ENCODE data around the gene RUNX2. TPM values are rescaled to one million over a fixed set of nuclear protein-coding genes. Genes with fewer than 3 reads are reported as not detected.
A peak's percentile ranks its signal among the peaks of the same experiment; 100 is the strongest.

Gene RUNX2
- total RNA-seq, 3 donors from 2014 or later: 2.7 to 7.3 (median 7.2) TPM

DNA sequence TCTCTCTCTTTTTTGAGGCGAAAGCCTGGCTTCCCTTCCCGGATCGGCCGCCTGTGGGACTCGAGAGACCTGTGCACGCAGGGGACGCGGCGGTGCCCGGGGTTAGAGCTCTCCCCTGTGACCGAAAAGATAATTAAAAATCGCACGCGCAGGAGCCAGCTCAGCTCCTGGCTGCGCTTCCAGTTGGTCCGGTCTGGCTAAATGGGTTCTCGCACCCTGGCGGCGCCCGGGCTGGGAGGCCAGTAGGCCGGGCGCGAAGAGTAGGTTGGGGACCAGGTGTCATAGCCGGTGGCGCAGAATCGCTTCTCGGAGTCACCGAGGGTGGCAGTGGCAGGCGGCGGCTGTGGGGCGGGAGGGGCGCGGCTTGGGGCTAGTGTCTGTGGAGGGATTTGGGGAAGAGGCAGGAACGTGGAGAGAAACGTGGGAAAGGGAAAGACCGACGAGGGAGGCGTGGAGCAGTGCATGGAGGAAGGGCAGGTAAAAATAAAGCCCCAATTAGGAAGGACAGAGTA, 91.5 kb downstream of the RUNX2 start:
- intact Hi-C loops (cut with DNase I; ENCODE audit: low total_unique reads): loop anchor here (10.0 kb wide), 1 partner anchor 425 kb away; no protein-coding TSS in a partner anchor
- TF ChIP-seq, protein P1, sequence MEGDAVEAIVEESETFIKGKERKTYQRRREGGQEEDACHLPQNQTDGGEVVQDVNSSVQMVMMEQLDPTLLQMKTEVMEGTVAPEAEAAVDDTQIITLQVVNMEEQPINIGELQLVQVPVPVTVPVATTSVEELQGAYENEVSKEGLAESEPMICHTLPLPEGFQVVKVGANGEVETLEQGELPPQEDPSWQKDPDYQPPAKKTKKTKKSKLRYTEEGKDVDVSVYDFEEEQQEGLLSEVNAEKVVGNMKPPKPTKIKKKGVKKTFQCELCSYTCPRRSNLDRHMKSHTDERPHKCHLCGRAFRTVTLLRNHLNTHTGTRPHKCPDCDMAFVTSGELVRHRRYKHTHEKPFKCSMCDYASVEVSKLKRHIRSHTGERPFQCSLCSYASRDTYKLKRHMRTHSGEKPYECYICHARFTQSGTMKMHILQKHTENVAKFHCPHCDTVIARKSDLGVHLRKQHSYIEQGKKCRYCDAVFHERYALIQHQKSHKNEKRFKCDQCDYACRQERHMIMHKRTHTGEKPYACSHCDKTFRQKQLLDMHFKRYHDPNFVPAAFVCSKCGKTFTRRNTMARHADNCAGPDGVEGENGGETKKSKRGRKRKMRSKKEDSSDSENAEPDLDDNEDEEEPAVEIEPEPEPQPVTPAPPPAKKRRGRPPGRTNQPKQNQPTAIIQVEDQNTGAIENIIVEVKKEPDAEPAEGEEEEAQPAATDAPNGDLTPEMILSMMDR (IDR thresholded peaks at IDR 0.05): peak in 1 of 3 donors; percentile 34
- no peak for TF ChIP-seq POLR2A (IDR thresholded peaks at IDR 0.05)
- peak in 1 of 3 donors; percentile 9 for TF ChIP-seq POLR2AphosphoS5 (IDR thresholded peaks at IDR 0.05)
- H3K27ac ChIP-seq: peak overlapping the region; percentile 66 to 72
- H3K9me3 ChIP-seq: no peaks in the 10 kb centered on the region
- H3K4me1 ChIP-seq: peaks cover 0 to 13% of the 10 kb centered on the region in 2 donors
- H3K4me3 ChIP-seq: peak overlapping the region in 2 of 3 donors; percentile 76 to 93
- no peaks in the 10 kb centered on the region for H3K36me3 ChIP-seq
- peak; percentile 54 to 60 for DNase-seq (ENCODE audit: low spot score in 2 of 2)
- peaks cover 0 to 22% of the 10 kb centered on the region in 2 donors for H3K27me3 ChIP-seq

DNA sequence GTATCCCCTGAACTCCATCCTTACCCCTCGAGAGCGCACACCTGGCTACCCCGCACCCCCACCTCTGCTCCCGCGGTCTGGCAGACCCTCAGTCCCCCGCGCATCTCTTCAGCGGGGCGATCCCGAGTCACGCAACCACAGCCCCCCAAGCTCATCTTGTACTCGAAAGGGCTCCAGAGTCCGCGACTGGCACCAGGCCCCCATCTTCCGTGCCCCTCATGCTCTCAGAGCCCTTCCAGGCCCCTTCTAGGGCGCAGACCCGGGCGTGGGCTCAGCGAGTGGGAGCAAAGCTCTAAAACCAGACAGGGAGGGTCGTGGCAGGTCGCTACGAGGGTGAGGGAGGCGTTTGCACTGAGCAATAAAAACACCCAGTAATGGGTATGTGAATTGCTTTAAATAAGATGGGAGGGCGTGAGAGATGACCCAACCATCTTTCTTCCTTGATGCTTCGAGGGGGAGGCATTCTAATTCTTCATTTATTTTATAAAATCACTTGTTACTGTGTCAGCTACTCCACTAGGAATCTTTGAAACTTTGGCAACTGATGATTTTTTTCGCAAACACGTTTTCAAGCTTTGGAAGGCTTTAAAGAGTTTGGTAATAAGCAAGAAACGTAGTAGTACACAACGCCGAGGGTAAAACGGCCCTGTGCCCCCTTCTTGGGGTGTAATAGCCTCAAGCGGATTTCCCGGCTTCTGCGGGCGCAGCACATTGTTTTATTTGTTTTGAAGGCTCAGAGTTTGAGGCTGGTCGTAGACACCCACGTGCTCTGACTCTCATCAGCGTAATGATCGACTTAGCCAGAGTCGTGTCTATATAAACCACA, 92.2 kb downstream of the RUNX2 start:
- intact Hi-C loops (cut with DNase I; ENCODE audit: low total_unique reads): loop anchor here (10.0 kb wide), 1 partner anchor 425 kb away; no protein-coding TSS in a partner anchor
- Histone ChIP-seq H3K27ac (peak overlapping the region; percentile 66 to 72), H3K9me3 (no peaks in the 10 kb centered on the region), H3K27me3 (peaks cover 0 to 22% of the 10 kb centered on the region in 2 donors), H3K4me1 (peaks cover 0 to 13% of the 10 kb centered on the region in 2 donors), H3K4me3 (peak overlapping the region in 2 of 3 donors; percentile 76 to 93), H3K36me3 (no peaks in the 10 kb centered on the region)
- DNase-seq (ENCODE audit: low spot score in 2 of 2): peak in 1 of 2 donors; percentile 34
- TF ChIP-seq POLR2AphosphoS5 (IDR thresholded peaks at IDR 0.05) (no peak), POLR2A (IDR thresholded peaks at IDR 0.05) (no peak)
- TF ChIP-seq, protein P1 (IDR thresholded peaks at IDR 0.05): no peak

DNA sequence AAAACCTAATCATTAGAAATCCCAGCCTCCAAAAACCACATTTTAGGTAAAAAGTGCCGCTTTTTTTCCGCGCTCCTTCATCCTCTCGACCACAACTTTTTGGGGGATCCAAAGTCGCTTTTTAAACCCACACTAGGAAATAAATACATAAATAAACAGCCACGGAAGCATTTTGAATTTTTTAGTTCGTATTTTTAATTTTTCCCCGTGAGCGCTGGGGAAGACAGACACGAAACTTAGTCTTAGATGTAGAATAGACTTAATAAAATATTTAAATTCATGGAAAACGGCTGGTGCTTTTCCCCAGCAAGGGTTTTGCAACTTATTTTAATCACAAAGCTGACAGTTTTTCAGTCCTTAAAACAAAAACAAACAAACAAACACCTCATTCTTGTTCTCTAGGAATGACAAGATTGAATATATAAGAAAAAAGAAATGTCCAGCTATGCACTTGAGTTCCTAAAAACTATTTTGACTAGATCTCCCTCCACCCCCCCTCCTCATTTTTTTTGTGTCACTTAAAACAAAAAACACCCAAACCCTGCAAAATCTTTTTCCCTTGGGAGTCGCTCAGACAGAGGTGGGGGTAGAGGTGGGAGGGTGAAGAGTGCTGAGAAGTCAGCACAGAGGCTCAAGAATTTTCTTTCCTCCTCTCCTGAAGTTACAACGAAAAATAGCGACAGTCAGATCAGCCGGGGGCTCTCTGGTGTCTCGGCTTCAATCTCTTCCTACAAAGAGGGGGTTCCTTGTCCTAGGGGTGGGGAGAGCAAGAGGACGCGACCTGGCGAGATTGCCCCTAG, 93.0 kb downstream of the RUNX2 start:
- no peaks in the 10 kb centered on the region for H3K9me3 ChIP-seq
- H3K4me1 ChIP-seq: peaks cover 0 to 13% of the 10 kb centered on the region in 2 donors
- TF ChIP-seq POLR2A (IDR thresholded peaks at IDR 0.05) (no peak), POLR2AphosphoS5 (IDR thresholded peaks at IDR 0.05) (no peak)
- TF ChIP-seq, protein P1 (IDR thresholded peaks at IDR 0.05): no peak
- H3K36me3 ChIP-seq: no peaks in the 10 kb centered on the region
- DNase-seq (ENCODE audit: low spot score in 2 of 2): no peak
- H3K27me3 ChIP-seq: peaks cover 0 to 22% of the 10 kb centered on the region in 2 donors
- peak overlapping the region; percentile 72 to 96 for H3K27ac ChIP-seq
- H3K4me3 ChIP-seq: peak overlapping the region; percentile 53 to 93 (median 76)
- intact Hi-C loops (cut with DNase I; ENCODE audit: low total_unique reads): loop anchor here (10.0 kb wide), 1 partner anchor 424 kb away; no protein-coding TSS in a partner anchor

DNA sequence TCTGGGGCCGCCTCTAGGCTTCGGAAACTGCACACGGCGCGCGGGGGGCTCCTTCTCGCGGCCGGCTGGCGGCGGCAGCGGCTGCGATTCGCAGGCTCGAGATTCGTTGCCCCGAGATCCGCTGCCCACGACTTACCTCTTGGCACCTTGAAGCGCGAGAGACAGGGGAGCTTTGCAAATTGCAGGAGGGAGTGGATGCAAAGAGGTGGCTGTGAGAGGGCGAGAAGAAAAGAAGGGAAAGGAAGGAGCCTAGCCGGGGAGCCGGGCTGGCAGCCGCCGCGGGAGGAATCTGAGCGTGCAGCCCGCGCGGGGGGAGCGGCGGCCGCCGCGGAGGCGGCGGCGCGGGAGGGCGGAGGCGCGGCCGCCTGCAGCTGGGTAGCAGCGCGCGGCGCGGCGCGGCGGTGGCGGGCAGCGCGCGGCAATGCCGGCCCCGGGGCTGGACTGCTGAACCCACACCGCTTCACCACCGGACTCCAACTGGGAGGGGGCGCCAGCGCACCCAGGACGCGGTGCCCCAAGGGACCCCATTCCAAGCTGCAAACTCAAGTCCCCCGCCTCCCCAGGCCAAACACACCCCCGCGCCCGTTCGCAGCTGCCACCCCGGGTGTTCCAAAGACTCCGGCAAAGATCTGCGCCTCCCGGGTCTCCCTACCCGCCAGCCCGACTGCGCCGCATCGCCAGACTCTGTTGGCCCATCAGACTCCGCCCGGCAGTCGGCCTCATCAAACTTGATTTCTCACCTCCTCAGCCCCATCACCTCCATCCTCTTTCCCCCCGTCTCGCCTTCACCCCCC, 93.8 kb downstream of the RUNX2 start:
- Histone ChIP-seq H3K27ac (peak overlapping the region; percentile 84 to 96), H3K9me3 (no peaks in the 10 kb centered on the region), H3K4me1 (peaks cover 0 to 13% of the 10 kb centered on the region in 2 donors), H3K4me3 (peak overlapping the region; percentile 53 to 93 (median 76)), H3K36me3 (no peaks in the 10 kb centered on the region), H3K27me3 (peaks cover 0 to 22% of the 10 kb centered on the region in 2 donors)
- DNase-seq (ENCODE audit: low spot score in 2 of 2): no peak
- intact Hi-C loops (cut with DNase I; ENCODE audit: low total_unique reads): loop anchor here (10.0 kb wide), 1 partner anchor 423 kb away; no protein-coding TSS in a partner anchor
- TF ChIP-seq POLR2AphosphoS5 (IDR thresholded peaks at IDR 0.05): peak in 1 of 3 donors; percentile 41
- TF ChIP-seq, protein P1 (IDR thresholded peaks at IDR 0.05): no peak

Data from breast epithelium (tissue), 4 donors.